GM21786 (cell line): Measurements from ENCODE around the gene POR.

ENCODE experiments used
- ATAC-seq: cut with Tn5 transposase; IDR thresholded peaks from one replicate; pipeline ENCODE4 v1.9.1; 2021; ENCODE audit not compliant: unreplicated experiment

The POR gene

DNA sequence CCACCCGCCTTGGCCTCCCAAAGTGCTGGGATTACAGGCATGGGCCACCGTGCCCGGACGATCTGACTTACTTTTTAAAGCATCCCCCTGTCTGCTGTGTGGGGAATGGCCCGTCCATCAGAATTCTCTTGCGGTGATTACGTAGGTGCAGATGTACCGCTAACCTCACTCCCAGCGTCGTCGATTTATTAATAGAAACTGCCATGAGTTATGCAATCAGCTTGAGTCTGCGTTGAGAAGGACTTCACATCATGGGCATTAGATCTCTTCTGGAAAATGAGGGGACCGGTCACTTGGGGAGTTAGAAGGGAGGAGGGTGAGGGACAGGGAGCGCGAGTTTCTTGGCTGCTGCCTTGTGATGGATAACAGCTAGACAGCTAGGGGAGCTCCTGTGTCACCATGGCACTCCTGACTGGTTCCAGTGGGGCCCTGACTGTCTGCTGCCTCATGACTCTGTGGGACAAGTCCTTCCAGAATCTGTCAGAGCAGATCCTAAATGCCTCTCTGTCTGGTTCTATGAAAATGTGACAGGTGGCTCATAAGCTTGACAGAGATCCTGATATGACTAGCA, 35.2 kb downstream of the POR start:
- ATAC-seq, result no peak

DNA sequence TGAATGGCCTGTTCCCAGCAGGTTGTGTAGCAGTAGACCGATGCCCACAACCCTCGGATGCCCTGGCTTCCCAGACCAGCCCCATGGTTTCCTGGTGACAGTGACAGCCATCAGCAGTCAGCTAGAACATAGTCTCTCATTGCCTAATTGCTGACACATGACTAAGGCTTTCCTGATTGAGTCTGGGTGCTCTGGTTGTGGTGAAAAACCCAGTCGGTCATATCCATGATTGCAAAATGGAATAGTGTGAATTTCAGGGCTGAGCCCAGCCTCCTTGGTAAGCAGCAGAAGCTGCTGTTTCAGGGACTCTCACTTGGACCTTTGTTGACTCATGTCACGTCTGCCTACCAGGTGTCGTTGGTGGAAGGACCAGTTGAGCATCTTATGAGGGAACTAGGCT, 36.6 kb downstream of the POR start:
- no peak for ATAC-seq

DNA sequence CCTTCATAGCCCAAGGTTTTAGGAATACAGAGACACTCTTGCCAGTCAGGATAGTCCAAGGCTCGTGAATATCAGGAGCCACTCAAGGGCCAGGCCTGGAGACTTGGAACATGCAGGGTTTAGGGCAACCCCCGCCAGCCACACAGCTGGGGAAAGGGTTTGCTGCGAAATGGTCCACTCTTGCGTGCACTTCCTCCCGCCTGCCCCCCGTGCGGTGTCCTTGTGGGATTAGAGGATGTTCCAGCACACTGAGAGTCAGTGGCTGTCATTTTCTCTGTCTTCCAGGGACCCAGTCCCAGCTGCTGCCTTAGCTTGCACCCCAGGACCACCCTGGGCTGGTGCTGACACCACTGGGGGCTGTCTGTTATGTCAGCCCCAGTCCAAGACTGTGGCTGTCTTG, 38.5 kb downstream of the POR start:
- no peak for ATAC-seq

DNA sequence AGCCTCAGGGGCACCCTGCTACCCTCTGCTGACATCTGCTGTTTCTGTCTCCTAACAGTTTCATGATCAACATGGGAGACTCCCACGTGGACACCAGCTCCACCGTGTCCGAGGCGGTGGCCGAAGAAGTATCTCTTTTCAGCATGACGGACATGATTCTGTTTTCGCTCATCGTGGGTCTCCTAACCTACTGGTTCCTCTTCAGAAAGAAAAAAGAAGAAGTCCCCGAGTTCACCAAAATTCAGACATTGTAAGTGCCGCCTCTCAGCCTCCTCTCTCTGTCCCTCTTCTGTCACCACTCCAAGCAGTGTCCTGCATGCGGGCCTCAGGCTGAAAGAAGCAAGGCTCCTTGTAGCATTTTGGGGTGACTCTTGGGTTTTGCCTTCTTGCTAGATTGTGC, 39.0 kb downstream of the POR start:
- ATAC-seq, result no peak

DNA sequence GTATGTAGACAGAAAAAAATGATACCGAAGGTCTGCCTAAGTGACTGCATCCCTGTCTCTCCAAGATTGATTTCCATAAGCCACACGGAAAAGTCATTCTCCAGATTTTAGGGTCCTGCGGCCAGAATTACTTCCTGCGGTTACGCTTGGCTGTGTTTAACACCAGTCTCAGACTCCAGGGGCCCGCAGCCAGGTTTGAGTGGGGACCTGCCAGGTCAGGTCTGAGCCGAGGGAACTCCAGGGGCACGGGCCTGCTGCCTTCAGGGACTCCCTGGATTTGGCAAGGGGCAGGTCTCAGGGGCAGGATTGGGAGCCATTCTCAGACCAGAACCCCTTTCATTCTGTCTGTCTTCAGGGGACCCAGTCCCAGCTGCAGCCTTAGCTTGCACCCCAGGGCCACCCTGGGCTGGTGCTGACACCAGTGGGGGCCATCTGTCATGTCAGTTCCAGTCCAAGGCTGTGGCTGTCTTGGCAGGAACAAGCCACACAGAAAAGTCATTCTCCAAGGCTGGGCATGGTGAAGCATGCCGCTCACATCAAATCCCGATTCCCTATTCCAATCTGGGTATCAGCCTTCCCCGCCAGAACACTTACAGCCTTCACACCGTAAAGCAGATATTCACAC, 40.5 kb downstream of the POR start:
- no peak for ATAC-seq

DNA sequence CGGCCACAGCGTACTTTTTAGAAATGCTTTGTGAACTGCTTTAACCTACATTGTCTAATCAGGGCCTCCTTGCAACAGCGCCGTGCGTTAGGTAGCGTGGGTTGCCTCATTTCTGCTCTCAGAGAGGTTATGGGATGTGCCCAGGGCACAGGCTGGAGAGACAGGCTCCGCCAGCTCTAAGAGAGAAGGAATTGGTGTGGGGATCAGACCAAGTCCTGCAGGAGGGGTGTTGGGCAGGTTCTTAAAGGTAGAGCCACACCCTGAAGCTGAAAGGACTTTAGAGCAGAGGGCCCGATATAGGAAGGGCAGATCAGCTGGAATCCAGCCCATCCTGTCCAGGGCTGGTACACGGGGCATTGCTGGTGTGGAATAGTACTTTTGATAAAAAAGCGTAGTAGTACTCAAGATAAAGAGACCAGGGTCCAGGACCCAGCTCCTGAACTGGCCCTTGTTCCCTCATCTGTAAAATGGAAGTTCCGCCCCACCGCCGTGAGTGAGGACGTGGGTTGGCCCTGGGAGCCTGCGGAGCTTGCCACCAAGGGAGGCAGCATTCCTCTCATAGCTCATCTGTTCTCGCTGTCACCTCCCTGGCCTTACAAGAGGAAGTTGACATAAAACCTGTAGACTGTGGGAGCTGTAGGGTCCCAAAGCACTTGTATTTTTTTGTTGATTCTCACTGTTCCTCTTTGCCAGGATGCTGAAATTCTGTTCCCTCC, 42.2 kb downstream of the POR start:
- no peak for ATAC-seq

DNA sequence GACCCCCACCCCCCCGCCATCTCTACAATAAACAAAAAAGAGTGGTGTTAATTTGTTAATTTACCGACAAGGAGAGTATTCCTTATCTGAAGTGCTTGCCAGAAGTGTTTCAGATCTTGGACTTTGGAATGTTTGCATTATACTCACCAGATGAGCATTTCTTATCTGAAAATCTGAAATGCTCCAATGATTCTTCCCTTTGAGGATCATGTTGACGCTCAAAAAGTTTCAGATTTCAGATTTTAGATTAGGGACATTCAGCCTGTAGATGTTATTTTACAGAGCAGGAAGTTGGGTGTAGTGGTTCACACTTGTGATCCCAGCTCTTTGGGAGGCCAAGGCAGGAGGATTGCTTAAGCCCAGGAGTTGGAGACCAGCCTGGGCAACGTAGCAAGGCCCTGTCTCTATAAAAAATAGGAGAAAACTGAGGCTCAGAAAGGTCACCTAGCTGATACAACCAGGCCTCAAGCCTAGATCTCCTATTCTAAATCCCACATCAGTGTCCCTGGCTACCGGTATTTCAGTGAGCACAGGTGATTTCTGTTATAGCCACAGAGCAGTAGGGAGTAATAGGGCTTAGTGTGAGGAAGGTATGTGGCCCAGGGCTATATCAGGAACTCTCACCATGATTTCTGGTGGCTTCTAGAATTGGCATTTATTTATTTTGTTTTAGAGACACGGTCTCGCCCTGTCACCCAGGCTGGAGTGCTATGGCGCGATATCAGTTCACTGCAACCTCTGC, 44.0 kb downstream of the POR start:
- no peak for ATAC-seq

DNA sequence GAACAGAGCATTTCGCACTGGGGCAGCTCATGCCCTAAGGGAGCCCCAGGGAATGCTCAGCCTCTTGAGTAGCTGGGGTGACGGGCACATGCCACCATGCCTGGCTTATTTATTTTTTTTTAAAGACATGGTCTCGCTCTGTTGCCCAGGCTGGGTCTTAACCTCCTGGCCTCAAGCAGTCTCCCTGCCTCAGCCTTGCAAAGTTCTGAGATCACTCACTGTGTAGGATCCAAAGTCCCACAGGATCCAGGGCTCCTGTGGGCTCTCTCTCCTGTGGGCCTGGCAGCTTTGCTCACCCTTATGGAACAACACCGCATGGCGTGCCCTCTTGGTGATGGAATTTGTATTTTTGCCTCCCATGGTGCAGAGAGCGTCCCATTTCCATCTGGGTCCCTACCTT, 45.4 kb downstream of the POR start:
- ATAC-seq, result no peak

DNA sequence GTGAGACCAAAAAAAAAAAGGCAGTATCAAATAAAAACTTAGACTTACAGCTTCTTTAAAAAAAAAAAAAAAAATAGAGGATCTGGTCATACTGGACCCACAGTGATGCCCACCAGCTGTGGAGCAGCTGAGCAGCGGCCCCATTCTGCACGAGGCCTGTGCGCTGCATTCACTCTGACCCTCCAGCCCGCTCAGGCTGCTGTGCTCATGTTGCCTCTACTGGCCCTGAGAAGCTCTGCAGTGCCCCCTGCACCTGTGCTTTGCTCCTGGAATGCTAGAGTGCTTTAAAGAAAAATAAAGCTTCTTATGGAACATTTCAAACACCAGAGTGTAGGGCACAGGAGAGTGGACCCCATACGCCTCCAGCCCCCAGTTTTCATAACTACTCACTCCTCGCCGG, 46.3 kb downstream of the POR start:
- ATAC-seq, result no peak

DNA sequence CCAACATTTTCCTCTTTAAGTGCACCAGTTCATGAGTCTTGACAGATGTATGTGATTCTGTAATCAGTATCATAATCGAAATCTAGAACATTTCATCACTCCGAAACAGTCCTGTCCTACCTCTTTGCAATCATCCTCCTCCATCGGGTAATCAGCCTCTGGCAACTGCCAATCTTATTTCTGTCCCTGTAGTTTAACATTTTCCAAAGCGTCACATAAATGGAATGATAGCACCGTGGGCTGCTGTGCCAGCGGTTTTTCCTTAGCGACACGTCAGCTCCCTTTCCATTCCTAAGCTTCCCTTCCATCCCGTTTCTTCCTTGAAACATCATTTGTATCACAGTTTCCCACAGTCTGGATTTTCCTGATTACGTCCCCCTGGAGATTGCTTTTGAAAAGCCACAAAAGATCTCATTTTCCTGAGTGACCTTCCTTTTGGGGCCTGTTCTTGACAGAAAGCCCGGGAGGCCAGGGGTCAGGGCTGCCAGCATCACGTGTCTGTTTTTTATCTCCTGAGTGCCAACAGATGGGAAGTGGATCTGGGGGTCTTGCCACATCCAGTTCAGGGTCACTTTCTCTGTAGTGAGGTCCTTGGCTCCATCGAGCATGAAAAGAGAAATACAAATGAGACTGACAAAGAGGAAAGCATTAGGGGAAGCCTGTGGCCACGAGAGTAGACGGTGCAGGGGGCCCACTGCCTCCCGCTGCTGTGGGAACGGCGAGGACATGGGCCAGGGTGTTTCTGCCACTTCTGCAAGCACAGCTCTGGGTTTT, 47.8 kb downstream of the POR start:
- no peak for ATAC-seq

DNA sequence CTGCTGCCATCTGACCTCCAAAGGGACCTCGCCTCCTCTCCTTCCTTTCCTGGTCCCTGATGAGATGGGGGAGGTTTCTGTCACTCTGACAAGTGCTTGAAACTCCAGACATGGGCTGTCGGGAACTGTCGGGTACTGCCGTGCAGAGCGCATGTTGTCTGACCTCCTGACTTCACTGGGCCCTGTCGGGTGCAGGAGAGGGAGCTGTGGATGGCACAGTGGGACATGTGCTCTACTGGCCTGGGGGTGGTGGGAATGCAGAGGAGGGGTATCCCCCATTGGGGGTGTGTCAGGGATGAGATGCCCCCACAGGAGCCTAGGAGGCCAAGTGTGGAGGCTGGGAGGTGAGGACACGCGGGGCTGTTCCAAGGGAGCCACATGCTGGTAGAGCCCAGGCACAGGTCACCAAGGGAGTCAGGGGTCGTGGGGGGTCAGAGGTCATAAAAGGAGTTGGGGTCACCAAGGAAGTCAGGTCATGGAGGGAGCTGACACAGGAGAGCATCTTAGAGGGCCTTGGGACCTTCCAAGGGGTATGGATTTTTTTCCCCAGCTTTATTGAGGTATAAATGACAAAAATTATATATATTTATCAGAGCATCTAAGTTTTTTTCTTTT, 48.5 kb downstream of the POR start:
- ATAC-seq, result no peak

DNA sequence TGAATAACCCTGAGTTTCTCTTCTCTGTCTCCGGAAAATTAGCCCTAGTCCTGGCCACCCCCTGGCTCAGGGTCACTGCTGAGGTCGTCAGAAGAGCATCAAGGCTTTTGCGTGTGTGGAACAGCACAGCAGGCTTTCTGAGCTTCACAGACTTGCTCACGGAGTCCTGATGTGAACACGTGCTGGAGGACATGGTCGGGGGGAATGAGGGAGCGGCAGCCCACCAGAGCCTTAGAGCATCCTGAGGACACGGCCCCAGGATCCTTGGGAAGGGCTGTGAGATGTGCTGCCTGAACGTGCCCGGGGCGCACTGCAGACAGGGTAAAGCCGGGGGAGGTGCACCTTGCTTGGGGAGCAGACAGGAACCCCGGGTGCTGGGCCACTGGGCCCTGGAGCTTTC, 50.7 kb downstream of the POR start:
- ATAC-seq, result no peak

DNA sequence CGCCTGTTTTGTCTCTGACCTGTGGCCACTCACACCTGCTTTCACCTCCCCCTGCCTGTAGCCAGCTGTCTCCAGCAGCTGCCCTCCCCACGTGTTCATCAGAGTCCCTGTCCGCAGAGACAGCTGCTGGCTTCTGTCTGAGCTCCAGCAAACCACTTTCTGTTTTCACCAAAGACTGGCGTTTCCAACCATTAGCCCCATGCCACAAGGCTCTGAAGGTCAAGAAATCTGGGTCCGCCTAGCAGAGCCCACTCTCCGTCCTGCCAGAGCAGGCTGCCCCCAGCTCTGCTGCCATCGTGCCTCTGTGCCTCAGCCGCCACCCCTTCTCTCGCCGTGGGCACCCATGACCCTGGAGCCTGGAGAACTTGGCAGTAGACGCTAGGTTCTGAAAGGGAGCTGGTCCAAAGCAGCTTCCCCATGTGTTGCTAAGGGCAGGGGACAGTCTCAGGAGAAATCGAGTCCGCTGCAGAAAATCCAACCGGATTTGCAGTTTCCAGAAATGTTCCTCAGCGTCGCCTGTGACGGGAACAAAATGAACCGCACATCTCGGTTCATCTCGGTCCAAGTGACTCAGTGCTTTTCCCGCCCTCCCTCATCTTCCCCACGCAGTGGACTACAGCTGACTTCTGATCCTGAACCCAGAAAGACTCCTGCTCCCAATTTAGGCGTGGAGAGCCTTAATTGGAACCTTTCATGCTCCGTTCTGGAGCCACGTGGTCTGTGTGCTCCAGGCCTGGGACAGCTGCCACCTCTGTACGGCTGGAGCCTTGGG, 51.4 kb downstream of the POR start:
- no peak for ATAC-seq

DNA sequence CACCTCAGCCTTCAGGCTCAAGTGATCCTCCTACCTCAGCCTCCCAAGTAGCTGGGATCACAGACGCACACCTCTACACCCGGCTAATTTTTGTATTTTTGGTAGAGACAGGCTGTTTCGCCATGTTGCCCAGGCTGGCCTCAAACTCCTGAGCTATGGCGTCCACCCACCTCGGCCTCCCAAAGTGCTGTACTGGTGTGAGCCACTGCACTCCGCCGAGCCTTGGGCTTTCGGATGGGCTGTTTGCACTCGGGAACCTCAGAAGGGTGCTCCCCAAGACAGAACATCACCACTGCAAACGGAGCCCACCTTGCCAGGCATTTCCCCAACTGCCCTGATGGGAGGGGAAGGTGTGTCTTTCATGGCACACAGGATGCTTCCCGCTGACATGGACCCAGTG, 52.1 kb downstream of the POR start:
- ATAC-seq, result no peak

DNA sequence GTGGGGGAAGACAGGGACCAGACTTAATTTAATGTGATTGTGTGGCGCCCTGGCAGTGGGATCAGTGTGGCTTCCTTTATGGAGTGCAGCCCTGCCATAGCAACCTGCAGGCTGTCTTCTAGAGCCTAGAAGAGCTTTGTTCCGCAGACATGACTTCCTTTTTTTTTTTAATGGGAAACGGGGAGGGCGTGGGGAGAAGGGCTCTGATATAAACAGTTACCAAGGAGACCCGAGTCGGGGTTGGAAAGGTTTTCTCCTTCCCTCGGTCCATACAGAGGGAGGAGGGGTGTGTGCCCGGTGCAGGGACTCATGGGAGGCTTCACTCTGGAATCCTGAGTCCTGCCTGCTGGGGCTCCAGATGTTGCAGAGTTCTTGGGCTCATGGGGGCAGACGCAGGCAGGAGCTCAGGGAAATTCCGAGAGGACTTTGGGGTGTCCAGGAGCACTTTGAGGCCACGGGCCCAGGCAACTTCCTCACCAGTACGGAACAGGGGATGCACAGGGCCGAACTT, 52.6 kb downstream of the POR start:
- no peak for ATAC-seq

DNA sequence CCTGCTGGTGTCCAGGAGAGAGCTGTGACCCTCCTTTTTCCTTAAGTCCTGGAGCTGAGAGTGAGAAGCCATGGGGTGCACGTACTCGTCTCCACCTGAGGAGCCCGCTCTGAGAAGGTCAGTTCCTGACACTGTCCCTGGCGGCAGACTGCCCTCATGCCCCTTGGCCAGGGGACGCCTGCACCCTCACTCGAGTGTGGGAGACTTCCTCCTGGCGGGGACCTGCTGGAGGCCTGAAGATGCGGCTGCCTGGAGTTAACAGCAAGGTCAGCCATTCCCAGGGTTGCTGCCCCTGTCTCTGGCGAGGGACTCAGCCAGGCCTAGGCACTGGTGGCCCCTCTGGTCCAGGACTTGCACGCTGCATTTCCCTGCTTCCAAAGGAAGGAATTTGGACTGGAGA, 53.1 kb downstream of the POR start:
- ATAC-seq, result no peak

DNA sequence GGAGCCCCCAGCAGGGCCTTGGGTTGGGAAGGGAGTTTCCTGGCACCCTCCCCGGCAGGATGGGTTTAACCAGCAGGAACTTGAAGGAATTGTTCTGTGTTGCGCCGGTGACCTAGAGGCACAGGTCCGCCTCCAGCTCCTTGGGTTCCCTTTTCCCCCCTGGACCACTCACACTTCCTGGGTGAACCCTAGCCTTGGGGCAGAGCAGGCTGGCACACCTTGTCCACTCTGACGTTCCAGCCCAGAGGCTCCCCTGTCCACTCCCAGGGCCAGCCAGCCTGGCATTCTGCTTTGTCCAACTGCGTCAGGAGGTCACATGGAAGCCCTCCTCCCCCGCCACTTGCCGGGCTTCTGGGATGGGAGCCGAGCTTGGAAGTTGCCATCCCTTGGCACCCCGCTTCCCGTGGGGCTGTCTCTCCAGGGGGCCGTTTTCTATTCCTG, 53.6 kb downstream of the POR start:
- ATAC-seq, result no peak

DNA sequence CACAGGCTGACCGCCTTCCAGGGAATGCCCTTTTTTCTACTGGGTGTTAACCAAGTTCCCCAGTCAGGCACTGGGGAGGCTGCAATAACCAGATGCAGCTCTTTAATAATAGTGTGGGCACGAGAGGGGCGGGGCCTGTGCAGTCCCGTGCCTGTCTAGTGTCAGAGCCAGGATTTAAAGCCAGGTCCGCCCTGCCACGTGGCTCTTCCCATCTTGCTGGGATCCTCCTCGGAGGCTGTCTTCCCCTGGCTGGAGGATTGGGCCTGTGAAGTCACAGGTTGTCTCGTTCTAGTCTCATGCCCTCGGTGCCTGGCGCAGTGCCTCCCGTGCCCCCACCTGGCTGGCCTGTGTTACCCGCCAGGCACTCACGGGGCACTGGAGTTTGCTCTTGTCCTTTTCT, 54.2 kb downstream of the POR start:
- no peak for ATAC-seq

DNA sequence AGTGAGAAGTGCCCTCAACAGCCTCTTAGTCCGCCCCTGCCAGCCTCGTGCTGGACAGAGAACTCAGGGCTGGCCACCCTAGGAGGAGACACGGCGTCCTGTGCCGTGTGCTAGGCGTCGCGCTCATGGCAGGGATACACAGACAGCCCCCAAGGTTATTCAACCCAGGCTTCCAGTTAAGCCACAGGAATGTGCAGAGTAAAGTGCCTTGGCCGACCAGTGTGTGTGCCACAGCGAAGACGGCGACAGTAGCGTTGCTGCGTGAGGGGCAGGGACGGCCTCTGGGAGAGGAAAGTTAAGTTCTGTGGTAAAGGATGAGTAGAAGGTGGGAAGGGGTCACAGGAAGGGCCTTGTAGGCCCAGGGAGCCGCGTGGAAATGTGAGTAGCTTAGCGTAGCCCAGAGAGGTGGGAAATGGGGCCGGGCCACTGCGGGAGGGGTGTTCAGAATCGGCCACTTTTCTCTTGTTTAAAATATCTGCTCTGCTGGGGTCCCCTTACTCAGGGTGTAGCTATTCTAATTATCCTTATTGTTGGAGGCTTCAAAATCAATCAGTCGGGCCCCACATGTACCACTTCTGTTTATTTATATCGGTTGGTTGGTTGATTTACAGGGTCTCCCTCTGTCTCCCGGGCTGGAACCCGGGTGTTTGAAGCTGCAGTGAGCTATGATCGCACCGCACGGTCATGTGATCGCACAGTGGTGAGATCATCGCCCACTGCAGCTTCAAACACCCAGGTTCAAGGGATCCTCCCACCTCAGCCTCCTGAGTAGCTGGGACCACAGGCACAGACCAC, 54.9 kb downstream of the POR start:
- ATAC-seq, result no peak
